ENCODE measurements around the gene RPS19. TPM values are rescaled to one million over a fixed set of nuclear protein-coding genes. Genes with fewer than 3 reads are reported as not detected.

Gene RPS19
- total RNA-seq, 1 experiment from 2014 or later: 1,830 TPM

DNA sequence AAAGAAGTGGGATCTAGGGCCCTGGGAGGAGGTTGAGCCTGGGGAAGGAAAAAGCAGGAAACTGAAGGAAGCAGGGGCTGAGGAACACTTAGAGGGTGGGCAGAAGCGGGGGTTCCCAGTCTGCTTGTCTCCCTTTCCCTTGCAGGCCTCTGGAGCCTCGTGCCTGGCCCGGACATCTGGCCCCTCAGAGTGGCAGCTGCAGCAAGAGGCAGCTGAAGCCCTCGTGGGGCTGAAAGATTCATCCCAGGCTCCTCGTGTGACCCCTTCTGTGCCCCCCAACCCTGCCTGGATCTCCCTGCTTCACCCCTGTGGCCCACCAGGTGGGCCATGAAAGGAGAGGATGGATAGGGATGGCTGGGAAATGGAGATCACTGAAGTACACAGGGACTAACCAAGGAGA is 9.7 kb upstream of the RPS19 start:
- no peaks in the 10 kb centered on the region for H3K9me2 ChIP-seq (replicated peaks; ENCODE audit: low read length)
- no peak overlapping the region for H2AFZ ChIP-seq (ENCODE audit: low read length)
- no peak overlapping the region for H3K4me2 ChIP-seq (ENCODE audit: low read length)
- TF ChIP-seq, protein P1, sequence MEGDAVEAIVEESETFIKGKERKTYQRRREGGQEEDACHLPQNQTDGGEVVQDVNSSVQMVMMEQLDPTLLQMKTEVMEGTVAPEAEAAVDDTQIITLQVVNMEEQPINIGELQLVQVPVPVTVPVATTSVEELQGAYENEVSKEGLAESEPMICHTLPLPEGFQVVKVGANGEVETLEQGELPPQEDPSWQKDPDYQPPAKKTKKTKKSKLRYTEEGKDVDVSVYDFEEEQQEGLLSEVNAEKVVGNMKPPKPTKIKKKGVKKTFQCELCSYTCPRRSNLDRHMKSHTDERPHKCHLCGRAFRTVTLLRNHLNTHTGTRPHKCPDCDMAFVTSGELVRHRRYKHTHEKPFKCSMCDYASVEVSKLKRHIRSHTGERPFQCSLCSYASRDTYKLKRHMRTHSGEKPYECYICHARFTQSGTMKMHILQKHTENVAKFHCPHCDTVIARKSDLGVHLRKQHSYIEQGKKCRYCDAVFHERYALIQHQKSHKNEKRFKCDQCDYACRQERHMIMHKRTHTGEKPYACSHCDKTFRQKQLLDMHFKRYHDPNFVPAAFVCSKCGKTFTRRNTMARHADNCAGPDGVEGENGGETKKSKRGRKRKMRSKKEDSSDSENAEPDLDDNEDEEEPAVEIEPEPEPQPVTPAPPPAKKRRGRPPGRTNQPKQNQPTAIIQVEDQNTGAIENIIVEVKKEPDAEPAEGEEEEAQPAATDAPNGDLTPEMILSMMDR (conservative IDR thresholded peaks at IDR 0.05; ENCODE audit: low read depth, low read length): no peak
- TF ChIP-seq EZH2 (IDR thresholded peaks at IDR 0.05; ENCODE audit: low read length, unreplicated experiment) (no peak), EZH2phosphoT487 (IDR thresholded peaks at IDR 0.05; ENCODE audit: borderline replicate concordance, low read length) (no peak)
- no peaks in the 10 kb centered on the region for H3K79me2 ChIP-seq (ENCODE audit: low read length)
- H3K9ac ChIP-seq (ENCODE audit: low read length): no peak overlapping the region
- H3K36me3 ChIP-seq (ENCODE audit: low read depth, low read length): no peaks in the 10 kb centered on the region
- H3K4me3 ChIP-seq (ENCODE audit: low read length): no peak overlapping the region
- H4K20me1 ChIP-seq (ENCODE audit: low read length): no peaks in the 10 kb centered on the region
- CTCF ChIA-PET: no interaction called here
- H3K9me3 ChIP-seq (ENCODE audit: low read length): no peaks in the 10 kb centered on the region
- no TSS peak for BruUV-seq (replicated peaks)
- no peaks in the 10 kb centered on the region for H3F3A ChIP-seq (ENCODE audit: low read length, unreplicated experiment)
- H3K4me1 ChIP-seq (ENCODE audit: insufficient read depth, low read length): no peaks in the 10 kb centered on the region
- no peak overlapping the region for H3K27ac ChIP-seq (ENCODE audit: low read length)
- no peak for ATAC-seq
- POLR2A ChIA-PET (ENCODE audit: unreplicated experiment): no interaction called here
- DNase-seq: no peak
- peaks cover 33% of the 10 kb centered on the region for H3K27me3 ChIP-seq (ENCODE audit: low read length)
- intact Hi-C loops (cut with micrococcal nuclease): no loop called here

- intact Hi-C loops (cut with micrococcal nuclease): no loop called here
- Histone ChIP-seq H3K36me3 (ENCODE audit: low read depth, low read length) (no peaks in the 10 kb centered on the region), H3F3A (ENCODE audit: low read length, unreplicated experiment) (no peaks in the 10 kb centered on the region), H3K9me3 (ENCODE audit: low read length) (no peaks in the 10 kb centered on the region), H3K4me2 (ENCODE audit: low read length) (no peak overlapping the region), H3K9ac (ENCODE audit: low read length) (no peak overlapping the region), H2AFZ (ENCODE audit: low read length) (no peak overlapping the region), H3K79me2 (ENCODE audit: low read length) (no peaks in the 10 kb centered on the region), H3K9me2 (replicated peaks; ENCODE audit: low read length) (no peaks in the 10 kb centered on the region), H3K4me3 (ENCODE audit: low read length) (no peak overlapping the region), H3K27ac (ENCODE audit: low read length) (no peak overlapping the region), H3K27me3 (ENCODE audit: low read length) (peaks cover 33% of the 10 kb centered on the region), H4K20me1 (ENCODE audit: low read length) (no peaks in the 10 kb centered on the region), H3K4me1 (ENCODE audit: insufficient read depth, low read length) (no peaks in the 10 kb centered on the region)
- BruUV-seq (replicated peaks): no TSS peak
- TF ChIP-seq EZH2 (IDR thresholded peaks at IDR 0.05; ENCODE audit: low read length, unreplicated experiment) (no peak), EZH2phosphoT487 (IDR thresholded peaks at IDR 0.05; ENCODE audit: borderline replicate concordance, low read length) (no peak)
- TF ChIP-seq, protein P1 (conservative IDR thresholded peaks at IDR 0.05; ENCODE audit: low read depth, low read length): no peak
- ChIA-PET CTCF (no interaction called here), POLR2A (ENCODE audit: unreplicated experiment) (no interaction called here)
- ATAC-seq (no peak), DNase-seq (no peak)
Observed at GRCh38 chr19:41851456-41851855, 8.6 kb upstream of the RPS19 start.

- H3K27me3 ChIP-seq (ENCODE audit: low read length): peaks cover 33% of the 10 kb centered on the region
- no peak overlapping the region for H3K4me2 ChIP-seq (ENCODE audit: low read length)
- no peak overlapping the region for H2AFZ ChIP-seq (ENCODE audit: low read length)
- H3K9ac ChIP-seq (ENCODE audit: low read length): no peak overlapping the region
- no peak overlapping the region for H3K4me3 ChIP-seq (ENCODE audit: low read length)
- H3K27ac ChIP-seq (ENCODE audit: low read length): no peak overlapping the region
- no peak for DNase-seq
- ChIA-PET CTCF (no interaction called here), POLR2A (ENCODE audit: unreplicated experiment) (no interaction called here)
- no peaks in the 10 kb centered on the region for H3K9me2 ChIP-seq (replicated peaks; ENCODE audit: low read length)
- H3K9me3 ChIP-seq (ENCODE audit: low read length): no peaks in the 10 kb centered on the region
- TF ChIP-seq, protein P1 (conservative IDR thresholded peaks at IDR 0.05; ENCODE audit: low read depth, low read length): no peak
- TF ChIP-seq EZH2phosphoT487 (IDR thresholded peaks at IDR 0.05; ENCODE audit: borderline replicate concordance, low read length) (no peak), EZH2 (IDR thresholded peaks at IDR 0.05; ENCODE audit: low read length, unreplicated experiment) (no peak)
- no TSS peak for BruUV-seq (replicated peaks)
- no peaks in the 10 kb centered on the region for H3F3A ChIP-seq (ENCODE audit: low read length, unreplicated experiment)
- no peaks in the 10 kb centered on the region for H3K4me1 ChIP-seq (ENCODE audit: insufficient read depth, low read length)
- no peaks in the 10 kb centered on the region for H3K79me2 ChIP-seq (ENCODE audit: low read length)
- no peaks in the 10 kb centered on the region for H4K20me1 ChIP-seq (ENCODE audit: low read length)
- intact Hi-C loops (cut with micrococcal nuclease): no loop called here
- no peak for ATAC-seq
- H3K36me3 ChIP-seq (ENCODE audit: low read depth, low read length): no peaks in the 10 kb centered on the region
Observed at GRCh38 chr19:41853344-41853743, 6.7 kb upstream of the RPS19 start.

All from PC-3 (cell line).